Measurements from ENCODE around the gene ZSCAN4. TPM values are rescaled to one million over a fixed set of nuclear protein-coding genes. Genes with fewer than 3 reads are reported as not detected.

The ZSCAN4 gene
- polyA plus RNA-seq, 3 donors, result not detected

GRCh38 chr19:57682226-57682766 lies 13.6 kb downstream of the ZSCAN4 start:
- Mint-ChIP-seq H3K9me3 (peaks cover 55 to 94% (median 84%) of the 10 kb centered on the region in 7 donors), H3K4me1 (peaks cover 19% of the 10 kb centered on the region), H3K36me3 (peaks cover 46 to 47% of the 10 kb centered on the region in 2 donors), H3K27ac (peak overlapping the region in 6 of 7 donors; percentile 60 to 90 (median 79)), H3K27me3 (ENCODE audit: low read depth in 3 of 3) (peaks cover 2 to 15% (median 4%) of the 10 kb centered on the region in 3 donors), H3K4me3 (peak overlapping the region; percentile 91 to 92)
- peak overlapping the region; percentile 88 for H3K4me2 ChIP-seq (replicated peaks; ENCODE audit: extremely low read depth, low read length, poor library complexity, severe bottlenecking)
- peak overlapping the region; percentile 75 for H3K9ac ChIP-seq (ENCODE audit: insufficient read depth, low read length, poor library complexity, severe bottlenecking)
- DNase-seq, result no peak
- peak overlapping the region; percentile 74 to 97 (median 79) for H3K4me3 ChIP-seq (replicated peaks in 1 of 3; ENCODE audit: low read depth in 2 of 3, low read length in 3 of 3)
- H3K27me3 ChIP-seq (ENCODE audit: control insufficient read depth in 2 of 2, insufficient read depth in 2 of 2, low read length in 2 of 2), result no peaks in the 10 kb centered on the region
- H3K27ac ChIP-seq (ENCODE audit: low read depth in 1 of 2, low read length in 2 of 2), result peak overlapping the region; percentile 2 to 87
- peaks cover 20 to 43% of the 10 kb centered on the region in 2 donors for H3K36me3 ChIP-seq (replicated peaks in 1 of 2; ENCODE audit: control insufficient read depth in 1 of 2, insufficient read depth in 2 of 2, low read length in 2 of 2)
- peaks cover 72 to 77% of the 10 kb centered on the region in 2 donors for H3K9me3 ChIP-seq (replicated peaks in 1 of 2; ENCODE audit: control insufficient read depth in 1 of 2, insufficient read depth in 1 of 2, low read length in 2 of 2)
- H3K79me2 ChIP-seq (ENCODE audit: insufficient read depth, low read length), result peaks cover 33% of the 10 kb centered on the region
- H3K4me1 ChIP-seq (ENCODE audit: control insufficient read depth in 1 of 2, insufficient read depth in 2 of 2, low read length in 2 of 2), result peaks cover 11 to 16% of the 10 kb centered on the region in 2 donors
- H4K20me1 ChIP-seq (ENCODE audit: insufficient read depth, low read length), result no peaks in the 10 kb centered on the region
- H2AFZ ChIP-seq (ENCODE audit: insufficient read depth, low read depth, low read length, poor library complexity, severe bottlenecking), result peak overlapping the region; percentile 96
- no peak for TF ChIP-seq CTCF (IDR thresholded peaks at IDR 0.05)
- WGBS (ENCODE audit: insufficient coverage), result 2% methylated on average over 19 of the region's 19 CpGs
- intact Hi-C loops (cut with micrococcal nuclease), result loop anchor here in 1 of 2 donors (5.0 kb wide), 2 partner anchors 50 to 100 kb away; partner anchors contain the start of genes ZIK1 and ZNF211

GRCh38 chr19:57686727-57687126 lies 18.0 kb downstream of the ZSCAN4 start:
- no peaks in the 10 kb centered on the region for H3K27me3 ChIP-seq (ENCODE audit: control insufficient read depth in 2 of 2, insufficient read depth in 2 of 2, low read length in 2 of 2)
- Mint-ChIP-seq H3K9me3 (peaks cover 74 to 95% (median 91%) of the 10 kb centered on the region in 7 donors), H3K27ac (peak overlapping the region in 1 of 7 donors; percentile 18), H3K27me3 (ENCODE audit: low read depth in 3 of 3) (no peaks in the 10 kb centered on the region), H3K4me3 (no peak overlapping the region), H3K36me3 (peaks cover 57 to 73% of the 10 kb centered on the region in 2 donors), H3K4me1 (peaks cover 16% of the 10 kb centered on the region)
- no peak overlapping the region for H3K27ac ChIP-seq (ENCODE audit: low read depth in 1 of 2, low read length in 2 of 2)
- H3K9ac ChIP-seq (ENCODE audit: insufficient read depth, low read length, poor library complexity, severe bottlenecking), result no peak overlapping the region
- H2AFZ ChIP-seq (ENCODE audit: insufficient read depth, low read depth, low read length, poor library complexity, severe bottlenecking), result no peak overlapping the region
- peaks cover 41% of the 10 kb centered on the region for H3K79me2 ChIP-seq (ENCODE audit: insufficient read depth, low read length)
- H4K20me1 ChIP-seq (ENCODE audit: insufficient read depth, low read length), result no peaks in the 10 kb centered on the region
- peaks cover 11 to 12% of the 10 kb centered on the region in 2 donors for H3K4me1 ChIP-seq (ENCODE audit: control insufficient read depth in 1 of 2, insufficient read depth in 2 of 2, low read length in 2 of 2)
- H3K36me3 ChIP-seq (replicated peaks in 1 of 2; ENCODE audit: control insufficient read depth in 1 of 2, insufficient read depth in 2 of 2, low read length in 2 of 2), result peaks cover 20 to 64% of the 10 kb centered on the region in 2 donors
- H3K4me3 ChIP-seq (replicated peaks in 1 of 3; ENCODE audit: low read depth in 2 of 3, low read length in 3 of 3), result peak overlapping the region in 1 of 3 experiments; percentile 38
- 100% methylated on average over 1 of the region's 3 CpGs for WGBS (ENCODE audit: insufficient coverage)
- TF ChIP-seq CTCF (IDR thresholded peaks at IDR 0.05), result no peak
- H3K9me3 ChIP-seq (replicated peaks in 1 of 2; ENCODE audit: control insufficient read depth in 1 of 2, insufficient read depth in 1 of 2, low read length in 2 of 2), result peaks cover 86 to 91% of the 10 kb centered on the region in 2 donors
- intact Hi-C loops (cut with micrococcal nuclease), result no loop called here
- H3K4me2 ChIP-seq (replicated peaks; ENCODE audit: extremely low read depth, low read length, poor library complexity, severe bottlenecking), result no peak overlapping the region
- DNase-seq, result no peak

Data from CD14-positive monocyte (primary cell).